Esophagus (tissue), 2 donors: ENCODE measurements around the gene TTC39B. TPM values are rescaled to one million over a fixed set of nuclear protein-coding genes. Genes with fewer than 3 reads are reported as not detected.
"Not testable (repeated sequence)": the region's sequence is repeated elsewhere in the genome, so short reads cannot be mapped to it uniquely, and the experiment has no call there.

ENCODE experiments used
- H3K27ac ChIP-seq, 2 donors: one replicate each; pipeline ENCODE4 v1.5.1; 2013; ENCODE audit warnings: low read depth in 2 of 2, mild to moderate bottlenecking in 2 of 2, inconsistent platforms in 1 of 2, low read length in 1 of 2, moderate library complexity in 1 of 2
- H3K27me3 ChIP-seq, 2 donors: one replicate each; pipeline ENCODE4 v1.6.1; 2013; ENCODE audit warnings: low read length in 2 of 2, control low read depth in 1 of 2, mild to moderate bottlenecking in 1 of 2; ENCODE audit not compliant: insufficient read depth in 2 of 2, control insufficient read depth in 1 of 2
- H3K36me3 ChIP-seq, 2 donors: one replicate each; pipeline ENCODE4 v1.6.1; 2013; ENCODE audit warnings: low read length in 1 of 2; ENCODE audit not compliant: control insufficient read depth in 2 of 2, insufficient read depth in 2 of 2
- H3K4me1 ChIP-seq, 2 donors: one replicate each; pipeline ENCODE4 v1.6.1; 2013; ENCODE audit warnings: low read length in 1 of 2; ENCODE audit not compliant: control insufficient read depth in 2 of 2, insufficient read depth in 2 of 2
- H3K4me3 ChIP-seq, 2 donors: one replicate each; pipeline ENCODE4 v1.5.1; 2013; ENCODE audit warnings: low read length in 2 of 2, mild to moderate bottlenecking in 2 of 2, low read depth in 1 of 2, moderate library complexity in 1 of 2
- H3K9me3 ChIP-seq, 2 donors: one replicate each; pipeline ENCODE4 v1.6.1; 2013; ENCODE audit warnings: mild to moderate bottlenecking in 2 of 2, low read depth in 1 of 2, low read length in 1 of 2, moderate library complexity in 1 of 2; ENCODE audit not compliant: control insufficient read depth in 2 of 2, insufficient read depth in 1 of 2
- WGBS, 2 donors: extraction: QIAGEN DNeasy Blood & Tissue Kit; methylation state at CpG; one replicate each; pipeline ENCODE4 v1.1.7; 2013; 5-methylcytosine and 5-hydroxymethylcytosine counted together
- polyA plus RNA-seq, 2 donors: library from polyadenylated mRNA; stranded (reverse); fragments of 200-250 nt; gene quantifications; one replicate each; pipeline ENCODE4 v1.2.3, GENCODE V29; 2013
- donor health status: healthy with polysubstance abuse.
- donor health status: Bipolar disorder and iron deficiency.

The TTC39B gene
- polyA plus RNA-seq, 2 donors = 9.9 to 10.7 TPM

DNA sequence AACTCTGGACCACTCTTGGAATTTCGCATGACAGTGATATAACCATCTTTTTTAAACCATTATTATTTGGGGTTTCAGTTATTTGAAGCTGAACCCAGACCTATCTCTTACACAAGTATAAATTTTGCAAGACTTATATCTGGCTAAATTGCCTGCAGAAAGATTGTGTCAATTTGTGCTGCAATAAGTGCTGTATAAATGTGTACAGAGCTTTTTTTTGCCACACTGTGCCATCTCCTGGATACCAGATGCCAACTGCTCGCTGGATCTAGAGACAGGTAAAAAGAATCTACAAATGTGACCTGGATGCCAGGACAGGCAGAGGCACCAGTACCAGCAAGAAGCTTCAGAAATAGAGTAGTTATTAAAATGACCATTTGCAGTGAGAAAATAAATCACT lies 25.9 kb upstream of the TTC39B start:
- H3K27me3 ChIP-seq = peaks cover 0 to 2% of the 10 kb centered on the region in 2 donors
- H3K36me3 ChIP-seq = no peaks in the 10 kb centered on the region
- H3K4me3 ChIP-seq = no peak overlapping the region
- H3K27ac ChIP-seq = no peak overlapping the region
- 60 to 63% methylated on average over 2 of the region's 2 CpGs for WGBS, 2 donors
- H3K4me1 ChIP-seq = no peaks in the 10 kb centered on the region
- H3K9me3 ChIP-seq = no peaks in the 10 kb centered on the region

DNA sequence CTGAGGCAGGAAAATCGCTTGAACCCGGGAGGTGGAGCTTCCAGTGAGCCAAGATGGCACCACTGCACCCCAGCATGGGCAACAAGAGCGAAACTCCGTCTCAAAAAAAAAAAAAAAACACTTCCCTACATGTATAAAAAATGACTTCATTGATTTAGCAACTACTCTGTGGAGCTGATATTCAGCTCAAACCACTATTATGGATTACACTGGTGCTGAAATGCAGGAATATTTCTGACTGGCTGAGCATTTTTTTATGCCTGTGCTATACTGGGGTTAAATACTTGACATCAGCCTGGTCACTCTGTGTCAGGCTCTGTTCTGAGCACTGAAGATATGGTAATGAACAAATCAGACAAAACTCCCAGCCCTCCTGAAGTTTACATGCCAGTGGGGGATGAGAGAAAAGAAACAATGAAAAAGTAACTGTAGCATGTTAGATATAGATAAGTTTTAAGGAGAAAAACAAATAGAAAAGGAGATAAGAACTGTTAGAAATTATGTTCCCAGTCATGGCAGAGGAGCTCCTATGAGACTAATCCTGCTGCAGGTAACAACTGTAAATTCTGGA lies 22.6 kb upstream of the TTC39B start:
- Histone ChIP-seq H3K27me3 (peaks cover 0 to 2% of the 10 kb centered on the region in 2 donors), H3K4me1 (no peaks in the 10 kb centered on the region), H3K9me3 (no peaks in the 10 kb centered on the region), H3K4me3 (no peak overlapping the region), H3K36me3 (no peaks in the 10 kb centered on the region), H3K27ac (no peak overlapping the region)
- 90 to 98% methylated on average over 4 of the region's 4 CpGs for WGBS, 2 donors

GRCh38 chr9:15328946-15329345 lies 21.9 kb upstream of the TTC39B start:
- no peak overlapping the region for H3K27ac ChIP-seq
- peaks cover 0 to 2% of the 10 kb centered on the region in 2 donors for H3K27me3 ChIP-seq
- H3K4me1 ChIP-seq = no peaks in the 10 kb centered on the region
- no peaks in the 10 kb centered on the region for H3K36me3 ChIP-seq
- H3K9me3 ChIP-seq = no peaks in the 10 kb centered on the region
- WGBS, 2 donors = 94 to 96% methylated on average over 1 of the region's 1 CpG
- H3K4me3 ChIP-seq = no peak overlapping the region

DNA sequence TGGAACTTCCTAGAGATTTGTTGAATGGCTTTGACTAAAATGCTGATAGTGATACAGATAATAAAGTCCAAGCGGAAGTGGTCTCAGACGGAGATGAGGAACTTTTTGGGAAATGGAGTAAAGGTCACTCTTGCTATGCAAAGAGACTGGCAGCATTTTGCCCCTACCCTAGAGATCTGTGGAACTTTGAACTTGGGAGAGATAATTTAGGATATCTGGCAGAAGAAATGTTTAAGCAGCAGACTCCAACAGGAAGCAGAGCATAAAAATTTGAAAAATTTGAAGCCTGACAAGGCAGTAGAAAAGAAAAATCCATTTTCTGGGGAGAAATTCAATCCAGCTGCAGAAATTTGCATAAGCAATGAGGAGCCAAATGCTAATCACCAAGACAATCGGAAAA lies 15.7 kb upstream of the TTC39B start:
- H3K9me3 ChIP-seq, H3K27ac ChIP-seq, H3K4me1 ChIP-seq, H3K4me3 ChIP-seq, H3K36me3 ChIP-seq, H3K27me3 ChIP-seq: not testable (repeated sequence)
- whole genome bisulfite sequencing, 2 donors = 79 to 88% methylated on average over 3 of the region's 3 CpGs

- 85 to 90% methylated on average over 9 of the region's 9 CpGs for WGBS, 2 donors
These were observed 12.6 kb upstream of the TTC39B start for GRCh38 chr9:15319661-15320060.

GRCh38 chr9:15317836-15318235 lies 10.8 kb upstream of the TTC39B start:
- Histone ChIP-seq H3K4me3 (no peak overlapping the region), H3K36me3 (no peaks in the 10 kb centered on the region), H3K27ac (no peak overlapping the region), H3K9me3 (peaks cover 0 to 4% of the 10 kb centered on the region in 2 donors), H3K27me3 (no peaks in the 10 kb centered on the region), H3K4me1 (no peaks in the 10 kb centered on the region)
- WGBS, 2 donors = 61 to 63% methylated on average over 4 of the region's 4 CpGs

More at GRCh38 chr9:15319661-15320060, 12.6 kb upstream of the TTC39B start:
- H3K27ac ChIP-seq, H3K27me3 ChIP-seq, H3K9me3 ChIP-seq, H3K4me3 ChIP-seq, H3K4me1 ChIP-seq, H3K36me3 ChIP-seq: not testable (repeated sequence)

DNA sequence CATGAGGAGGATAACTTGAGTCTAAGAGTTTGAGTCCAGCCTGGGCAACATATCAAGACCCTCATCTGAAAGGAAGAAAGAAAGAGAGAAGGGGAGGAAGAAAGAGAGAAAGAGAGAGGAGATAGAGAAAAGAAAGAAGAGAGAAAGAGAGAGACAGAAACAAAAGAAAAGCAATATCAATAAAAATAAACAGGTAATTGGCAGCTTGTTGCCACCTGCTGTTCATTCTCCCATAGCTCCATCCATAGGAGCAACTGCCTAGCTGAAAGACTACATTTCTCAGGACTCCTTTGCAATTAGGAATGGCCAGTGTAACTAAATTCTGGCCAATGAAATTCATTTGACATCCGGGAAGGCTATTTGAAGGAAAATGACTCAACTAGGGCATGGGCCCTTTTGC lies 4.6 kb upstream of the TTC39B start:
- no peak overlapping the region for H3K4me3 ChIP-seq
- WGBS, 2 donors = 79 to 82% methylated on average over 1 of the region's 1 CpG
- no peak overlapping the region for H3K27ac ChIP-seq

GRCh38 chr9:15310107-15310850 lies 3.3 kb upstream of the TTC39B start:
- WGBS, 2 donors = 54 to 63% methylated on average over 6 of the region's 6 CpGs
- Histone ChIP-seq H3K36me3 (no peaks in the 10 kb centered on the region), H3K9me3 (peaks cover 0 to 4% of the 10 kb centered on the region in 2 donors), H3K4me1 (peaks cover 2% of the 10 kb centered on the region in 2 donors), H3K27ac (no peak overlapping the region), H3K27me3 (no peaks in the 10 kb centered on the region), H3K4me3 (no peak overlapping the region)

More for the DNA sequence above, 4.6 kb upstream of the TTC39B start:
- Histone ChIP-seq H3K36me3 (no peaks in the 10 kb centered on the region), H3K9me3 (peaks cover 0 to 4% of the 10 kb centered on the region in 2 donors), H3K4me1 (peaks cover 2% of the 10 kb centered on the region in 2 donors), H3K27me3 (no peaks in the 10 kb centered on the region)

GRCh38 chr9:15308511-15308910 lies 1.5 kb upstream of the TTC39B start:
- Histone ChIP-seq H3K27me3 (no peaks in the 10 kb centered on the region), H3K36me3 (no peaks in the 10 kb centered on the region), H3K4me3 (no peak overlapping the region), H3K4me1 (peaks cover 2% of the 10 kb centered on the region in 2 donors), H3K27ac (peak overlapping the region; percentile 36 to 45), H3K9me3 (no peaks in the 10 kb centered on the region)
- 52 to 55% methylated on average over 1 of the region's 1 CpG for WGBS, 2 donors

- Histone ChIP-seq H3K27ac (peak overlapping the region; percentile 86 to 98), H3K4me1 (peaks cover 2% of the 10 kb centered on the region in 2 donors), H3K36me3 (no peaks in the 10 kb centered on the region), H3K27me3 (no peaks in the 10 kb centered on the region), H3K9me3 (no peaks in the 10 kb centered on the region), H3K4me3 (peak overlapping the region; percentile 44 to 92)
- 6 to 7% methylated on average over 12 of the region's 12 CpGs for WGBS, 2 donors
These were observed 466 bp upstream of the TTC39B start for GRCh38 chr9:15307523-15307841.
